ENCODE results near the gene ZNF304.

GRCh38 chr19:57350877-57351805, at the start of gene ZNF304:
- TF ChIP-seq, protein P1, sequence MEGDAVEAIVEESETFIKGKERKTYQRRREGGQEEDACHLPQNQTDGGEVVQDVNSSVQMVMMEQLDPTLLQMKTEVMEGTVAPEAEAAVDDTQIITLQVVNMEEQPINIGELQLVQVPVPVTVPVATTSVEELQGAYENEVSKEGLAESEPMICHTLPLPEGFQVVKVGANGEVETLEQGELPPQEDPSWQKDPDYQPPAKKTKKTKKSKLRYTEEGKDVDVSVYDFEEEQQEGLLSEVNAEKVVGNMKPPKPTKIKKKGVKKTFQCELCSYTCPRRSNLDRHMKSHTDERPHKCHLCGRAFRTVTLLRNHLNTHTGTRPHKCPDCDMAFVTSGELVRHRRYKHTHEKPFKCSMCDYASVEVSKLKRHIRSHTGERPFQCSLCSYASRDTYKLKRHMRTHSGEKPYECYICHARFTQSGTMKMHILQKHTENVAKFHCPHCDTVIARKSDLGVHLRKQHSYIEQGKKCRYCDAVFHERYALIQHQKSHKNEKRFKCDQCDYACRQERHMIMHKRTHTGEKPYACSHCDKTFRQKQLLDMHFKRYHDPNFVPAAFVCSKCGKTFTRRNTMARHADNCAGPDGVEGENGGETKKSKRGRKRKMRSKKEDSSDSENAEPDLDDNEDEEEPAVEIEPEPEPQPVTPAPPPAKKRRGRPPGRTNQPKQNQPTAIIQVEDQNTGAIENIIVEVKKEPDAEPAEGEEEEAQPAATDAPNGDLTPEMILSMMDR (tag by site-specific recombination; IDR thresholded peaks at IDR 0.05): no peak
- TF ChIP-seq ZNF792 (tag by site-specific recombination; IDR thresholded peaks at IDR 0.05): no peak
